Kidney epithelial cell (primary cell): ENCODE data around the gene POLR1A. TPM values are rescaled to one million over a fixed set of nuclear protein-coding genes. Genes with fewer than 3 reads are reported as not detected.
A peak's percentile ranks its signal among the peaks of the same experiment; 100 is the strongest.

Experiments used
- DNase-seq: peaks from one replicate; pipeline ENCODE4 v3.0.0-alpha.2; 2010; ENCODE audit warnings: low read depth
- H3K27me3 ChIP-seq: 2 replicates; pipeline ENCODE4 v1.6.0; 2011; ENCODE audit warnings: low read length; ENCODE audit not compliant: control insufficient read depth, insufficient read depth
- H3K36me3 ChIP-seq: 2 replicates; pipeline ENCODE4 v1.5.1; 2011; ENCODE audit warnings: low read length; ENCODE audit not compliant: control insufficient read depth, insufficient read depth
- H3K4me3 ChIP-seq: 2 replicates; pipeline ENCODE4 v1.5.1; 2011; ENCODE audit warnings: low read depth, mild to moderate bottlenecking, control low read depth, low read length
- total RNA-seq: library from RNA; depleted of rRNA; stranded (reverse); fragments of >200 nt; gene quantifications from 2 replicates; pipeline ENCODE4 v1.2.3, GENCODE V29; 2015
- TF ChIP-seq, protein P1 (sequence below): IDR thresholded peaks from 2 replicates; pipeline ENCODE4 v1.5.1; 2011; ENCODE audit warnings: mild to moderate bottlenecking, moderate library complexity, low read length, control low read depth, inconsistent platforms; ENCODE audit not compliant: insufficient read depth, poor library complexity, severe bottlenecking

The POLR1A gene
- total RNA-seq, 1 donor from 2014 or later = 33.7 TPM

DNA sequence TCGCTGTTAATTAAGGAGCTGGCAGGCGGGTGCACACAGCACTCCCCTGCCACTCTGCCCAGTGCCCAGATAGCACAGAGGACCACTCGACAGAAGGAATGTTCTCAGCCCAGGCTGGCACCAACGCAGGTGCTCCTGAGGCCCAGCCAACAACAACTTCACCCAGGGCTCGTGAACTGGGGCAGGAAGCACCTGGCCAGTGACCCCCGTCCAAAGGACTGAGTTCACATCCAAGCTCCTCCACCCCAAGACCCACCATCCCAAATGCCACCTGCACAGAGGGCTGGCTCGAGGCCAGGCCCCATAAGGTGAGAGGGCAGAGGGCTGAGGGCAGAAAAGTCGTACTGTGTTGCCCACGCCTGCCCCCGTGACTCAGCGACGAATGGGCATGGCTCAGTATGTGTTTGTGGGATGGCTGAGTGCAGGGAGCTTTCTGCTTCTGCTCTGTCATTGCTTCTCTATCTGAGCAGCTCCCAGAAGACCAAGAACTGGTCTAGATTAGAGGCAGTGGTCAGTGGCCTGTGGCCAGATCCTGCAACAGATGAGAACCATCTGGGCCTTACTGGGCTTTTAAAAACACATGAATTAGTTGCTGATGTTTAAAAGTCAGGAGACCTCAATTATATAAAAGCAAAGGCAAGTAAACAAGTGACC, 68.4 kb downstream of the POLR1A start:
- no peak overlapping the region for H3K4me3 ChIP-seq
- no peak for DNase-seq
- TF ChIP-seq, protein P1, sequence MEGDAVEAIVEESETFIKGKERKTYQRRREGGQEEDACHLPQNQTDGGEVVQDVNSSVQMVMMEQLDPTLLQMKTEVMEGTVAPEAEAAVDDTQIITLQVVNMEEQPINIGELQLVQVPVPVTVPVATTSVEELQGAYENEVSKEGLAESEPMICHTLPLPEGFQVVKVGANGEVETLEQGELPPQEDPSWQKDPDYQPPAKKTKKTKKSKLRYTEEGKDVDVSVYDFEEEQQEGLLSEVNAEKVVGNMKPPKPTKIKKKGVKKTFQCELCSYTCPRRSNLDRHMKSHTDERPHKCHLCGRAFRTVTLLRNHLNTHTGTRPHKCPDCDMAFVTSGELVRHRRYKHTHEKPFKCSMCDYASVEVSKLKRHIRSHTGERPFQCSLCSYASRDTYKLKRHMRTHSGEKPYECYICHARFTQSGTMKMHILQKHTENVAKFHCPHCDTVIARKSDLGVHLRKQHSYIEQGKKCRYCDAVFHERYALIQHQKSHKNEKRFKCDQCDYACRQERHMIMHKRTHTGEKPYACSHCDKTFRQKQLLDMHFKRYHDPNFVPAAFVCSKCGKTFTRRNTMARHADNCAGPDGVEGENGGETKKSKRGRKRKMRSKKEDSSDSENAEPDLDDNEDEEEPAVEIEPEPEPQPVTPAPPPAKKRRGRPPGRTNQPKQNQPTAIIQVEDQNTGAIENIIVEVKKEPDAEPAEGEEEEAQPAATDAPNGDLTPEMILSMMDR = no peak
- H3K27me3 ChIP-seq = no peaks in the 10 kb centered on the region
- no peaks in the 10 kb centered on the region for H3K36me3 ChIP-seq

DNA sequence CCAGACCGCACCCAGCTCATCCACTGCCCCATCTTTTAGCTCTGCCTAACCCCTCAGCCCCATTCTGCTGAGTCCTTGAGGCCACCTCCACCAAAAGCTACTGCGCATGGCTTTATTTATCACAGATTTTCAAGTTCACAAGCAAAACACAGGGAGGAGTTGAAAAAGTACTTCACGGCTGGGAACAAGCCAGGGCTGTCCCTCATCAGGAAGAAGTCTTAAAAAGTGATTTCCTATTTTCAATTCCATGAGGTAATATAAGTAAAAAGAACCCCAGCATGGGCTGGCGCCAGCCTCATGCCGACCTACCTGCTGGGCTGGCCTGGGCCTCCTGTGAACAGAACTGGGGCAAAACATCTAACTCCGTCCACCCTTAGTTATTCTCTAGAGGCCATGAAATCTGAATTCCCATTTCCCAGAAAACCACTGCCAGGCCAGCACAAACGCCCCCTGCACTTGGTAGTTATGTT, 69.0 kb downstream of the POLR1A start:
- TF ChIP-seq, protein P1 = no peak
- no peak for DNase-seq
- H3K4me3 ChIP-seq = no peak overlapping the region
- no peaks in the 10 kb centered on the region for H3K36me3 ChIP-seq
- no peaks in the 10 kb centered on the region for H3K27me3 ChIP-seq

DNA sequence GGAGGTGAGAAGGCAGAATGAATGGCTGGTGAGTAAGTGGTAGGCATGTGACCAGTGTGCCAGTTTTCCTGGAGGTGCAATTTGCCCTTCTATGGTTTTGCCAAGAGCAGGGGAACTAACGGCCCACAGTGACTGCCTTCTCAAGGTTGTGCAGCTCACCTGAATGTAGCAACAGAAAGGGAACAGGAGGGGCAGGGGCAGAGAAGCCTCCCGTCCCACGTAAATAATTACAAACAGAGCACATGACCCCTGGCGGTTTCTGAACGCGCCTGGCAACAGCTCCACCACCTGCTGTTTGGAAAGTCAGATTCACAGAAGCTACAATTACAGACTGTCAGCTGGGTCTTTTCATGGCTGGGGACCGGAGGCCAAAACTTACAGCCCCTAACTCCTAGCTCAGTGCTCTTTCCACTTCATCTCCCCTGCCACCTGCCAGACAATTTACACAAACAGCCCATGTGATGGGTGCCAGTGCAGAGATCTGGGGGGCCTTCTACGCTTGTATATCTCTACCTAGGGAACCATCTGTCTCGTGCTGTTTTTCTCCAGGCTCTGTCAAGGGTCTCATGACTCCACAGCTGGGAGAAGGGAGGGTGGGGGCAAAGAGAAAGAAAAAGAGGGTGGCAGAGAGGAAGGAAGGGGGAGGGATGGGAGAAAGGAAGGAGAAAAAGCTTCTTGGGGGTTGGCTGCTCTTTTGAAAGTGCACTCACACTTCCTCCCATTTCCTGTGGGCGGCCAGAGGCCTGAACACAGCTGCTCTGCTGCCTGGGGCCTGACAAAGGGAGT, 69.6 kb downstream of the POLR1A start:
- TF ChIP-seq, protein P1 = peak; percentile 25
- Histone ChIP-seq H3K27me3 (no peaks in the 10 kb centered on the region), H3K36me3 (no peaks in the 10 kb centered on the region), H3K4me3 (no peak overlapping the region)
- DNase-seq = no peak

DNA sequence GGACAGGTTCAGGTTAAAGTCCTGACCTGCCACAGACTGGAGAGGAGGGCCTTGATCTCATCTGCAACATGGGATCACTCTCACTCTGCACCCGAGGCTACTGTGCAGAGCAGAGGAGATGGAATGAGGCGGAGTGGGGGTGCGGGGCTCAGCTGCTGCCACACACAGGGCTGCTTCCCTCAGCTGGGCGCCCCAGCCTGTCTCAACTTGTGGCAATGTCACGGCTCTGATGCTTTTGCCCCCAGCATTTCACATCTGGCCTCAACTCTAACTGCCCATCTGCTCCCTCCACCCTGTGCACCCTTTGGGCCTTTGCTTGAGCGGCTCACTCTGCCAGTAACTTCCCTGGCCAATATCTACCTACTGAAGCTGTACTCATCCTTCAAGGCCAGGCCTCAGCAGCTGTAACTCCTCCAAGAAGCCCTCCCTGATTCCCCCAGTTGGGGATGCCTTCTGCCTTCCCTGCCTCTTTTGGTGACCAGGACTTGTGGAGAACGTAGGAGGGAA, 70.3 kb downstream of the POLR1A start:
- H3K4me3 ChIP-seq = no peak overlapping the region
- DNase-seq = no peak
- TF ChIP-seq, protein P1 = no peak
- H3K27me3 ChIP-seq = no peaks in the 10 kb centered on the region
- H3K36me3 ChIP-seq = no peaks in the 10 kb centered on the region

DNA sequence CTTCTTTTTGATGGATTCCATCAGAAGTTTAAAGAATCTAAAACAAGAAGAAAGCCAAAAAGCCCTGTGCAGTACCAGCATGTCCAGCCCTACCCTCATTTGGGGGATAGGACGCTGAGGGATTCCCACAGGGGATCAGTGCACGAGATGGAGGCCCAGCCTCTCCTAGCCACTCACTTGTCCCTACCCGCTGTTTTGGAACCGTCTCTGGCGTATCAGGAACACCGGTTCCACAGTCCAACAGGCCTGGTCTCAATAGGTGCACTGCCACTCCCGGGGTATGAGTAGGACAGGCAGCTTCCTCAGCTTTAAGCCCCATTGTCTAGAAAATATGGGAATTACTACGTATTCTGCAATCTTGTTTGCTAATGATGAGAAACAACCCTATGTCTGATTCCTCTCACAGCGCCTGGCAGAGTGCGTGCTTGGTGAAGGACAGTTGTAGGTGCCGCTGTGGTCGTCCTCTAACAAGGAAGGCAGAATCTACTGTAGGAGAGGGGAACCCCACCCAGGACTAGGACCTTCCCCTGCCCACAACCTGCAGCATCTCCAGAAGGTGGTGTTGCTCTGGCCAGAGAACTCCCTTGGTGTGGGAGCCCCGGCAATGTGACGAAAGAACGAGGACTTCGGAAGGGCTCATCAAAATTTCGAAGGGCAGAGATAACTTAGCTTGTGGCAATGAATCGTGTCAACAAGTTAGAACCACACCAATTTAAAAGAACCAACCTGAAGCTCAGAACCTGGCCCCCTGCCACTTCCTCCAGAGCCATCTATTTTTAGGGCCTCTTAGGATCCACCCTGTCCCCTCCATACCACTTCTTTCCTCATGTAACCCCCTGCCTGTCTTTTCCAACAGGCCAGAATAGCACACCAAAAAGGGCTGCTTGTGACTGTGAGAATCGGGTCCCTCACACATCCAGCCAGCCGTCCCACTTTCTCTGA, 71.7 kb downstream of the POLR1A start:
- Histone ChIP-seq H3K27me3 (no peaks in the 10 kb centered on the region), H3K36me3 (peaks cover 1% of the 10 kb centered on the region), H3K4me3 (no peak overlapping the region)
- TF ChIP-seq, protein P1 = no peak
- no peak for DNase-seq
